T47D (cell line): ENCODE measurements around the gene EXD1.

Experiments used
- DNase-seq, 2 experiments: peaks; one replicate each; pipeline versions ENCODE4 v3.0.0 to v3.0.0-alpha.2; 2011 to 2012; ENCODE audit warnings: low read depth in 1 of 2, low spot score in 1 of 2
- JUND ChIP-seq: IDR thresholded peaks from 2 replicates; pipeline ENCODE4 v1.6.1; 2012; ENCODE audit warnings: low read depth
- in situ Hi-C: cut with HindIII; loops from 2 replicates; pipeline ENCODE4 v1.10.0; 2016; ENCODE audit warnings: low sequenced_read_pairs, low pct_unique_long_range_greater_than_20kb

EXD1 gene

GRCh38 chr15:41207687-41208448, 22.7 kb downstream of the EXD1 start:
- no peak for TF ChIP-seq JUND
- DNase-seq: no peak
- in situ Hi-C loops: no loop called here

- in situ Hi-C loops: no loop called here
- no peak for DNase-seq
- no peak for TF ChIP-seq JUND
These were observed 25.2 kb downstream of the EXD1 start for GRCh38 chr15:41205315-41205714.

GRCh38 chr15:41203395-41203794, 27.2 kb downstream of the EXD1 start:
- no peak for TF ChIP-seq JUND

GRCh38 chr15:41199470-41199869, 31.1 kb downstream of the EXD1 start:
- DNase-seq: no peak
- in situ Hi-C loops: no loop called here
- no peak for TF ChIP-seq JUND

More at GRCh38 chr15:41203395-41203794, 27.2 kb downstream of the EXD1 start:
- no peak for DNase-seq
- in situ Hi-C loops: no loop called here

- TF ChIP-seq JUND: no peak
- no peak for DNase-seq
- in situ Hi-C loops: no loop called here
These were observed 36.1 kb downstream of the EXD1 start for GRCh38 chr15:41194444-41194843.

GRCh38 chr15:41183581-41183980, 47.0 kb downstream of the EXD1 start:
- no peak for DNase-seq
- no peak for TF ChIP-seq JUND
- in situ Hi-C loops: no loop called here

- no peak for DNase-seq
- in situ Hi-C loops: no loop called here
- TF ChIP-seq JUND: no peak
These were observed 48.3 kb downstream of the EXD1 start for GRCh38 chr15:41182266-41182665.

GRCh38 chr15:41180206-41180789, 50.3 kb downstream of the EXD1 start:
- no peak for DNase-seq
- in situ Hi-C loops: no loop called here
- TF ChIP-seq JUND: no peak

- in situ Hi-C loops: no loop called here
- TF ChIP-seq JUND: no peak
- DNase-seq: no peak
These were observed 60.8 kb downstream of the EXD1 start for GRCh38 chr15:41169781-41170180.

GRCh38 chr15:41169086-41169485, 61.5 kb downstream of the EXD1 start:
- DNase-seq: no peak
- in situ Hi-C loops: no loop called here
- no peak for TF ChIP-seq JUND

- DNase-seq: no peak
- in situ Hi-C loops: no loop called here
- TF ChIP-seq JUND: no peak
These were observed 68.8 kb downstream of the EXD1 start for GRCh38 chr15:41161736-41162135.

GRCh38 chr15:41161336-41161735, 69.2 kb downstream of the EXD1 start:
- TF ChIP-seq JUND: no peak
- no peak for DNase-seq
- in situ Hi-C loops: no loop called here

GRCh38 chr15:41160639-41161315, 69.8 kb downstream of the EXD1 start:
- TF ChIP-seq JUND: no peak
- in situ Hi-C loops: no loop called here
- no peak for DNase-seq

GRCh38 chr15:41154412-41154811, 76.1 kb downstream of the EXD1 start:
- DNase-seq: no peak
- in situ Hi-C loops: no loop called here
- TF ChIP-seq JUND: no peak
